Right lobe of liver (tissue), 6 donors: Measurements from ENCODE around the gene TMED1. TPM values are rescaled to one million over a fixed set of nuclear protein-coding genes. Genes with fewer than 3 reads are reported as not detected.

Source experiments
- ATAC-seq, 4 donors: fragments of 200-7000 bp; cut with Tn5 transposase; one replicate each; pipeline ENCODE4 v1.9.1; 2020; ENCODE audit warnings: mild to moderate bottlenecking in 4 of 4, moderate library complexity in 4 of 4
- DNase-seq, 3 donors: peaks; one replicate each; pipeline ENCODE4 v3.0.0-alpha.2; 2020
- H3K27ac ChIP-seq, 3 donors: fragments of 200-600 bp; one replicate each; pipeline ENCODE4 v1.8.0; 2022
- H3K27me3 ChIP-seq, 2 donors: fragments of 200-600 bp; one replicate each; pipeline ENCODE4 v1.8.0; 2022
- H3K36me3 ChIP-seq, 4 donors: fragments of 200-600 bp; sonication (generic) in 1 of 4; one replicate each; pipeline versions ENCODE4 v1.5.1 to v1.8.0; 2017 to 2022; ENCODE audit warnings: control low read depth in 1 of 4
- H3K4me1 ChIP-seq, 4 donors: fragments of 200-600 bp; sonication (generic) in 1 of 4; one replicate each; pipeline versions ENCODE4 v1.5.1 to v1.8.0; 2017 to 2022; ENCODE audit warnings: control low read depth in 1 of 4
- H3K4me3 ChIP-seq, 3 donors: fragments of 200-600 bp; one replicate each; pipeline ENCODE4 v1.8.0; 2022
- H3K9me3 ChIP-seq, 4 donors: fragments of 200-600 bp; sonication (generic) in 1 of 4; one replicate each; pipeline versions ENCODE4 v1.5.1 to v1.8.0; 2017 to 2022; ENCODE audit warnings: control low read depth in 1 of 4
- CTCF ChIP-seq, 4 donors: fragments of 200-600 bp in 3 of 4; fragments of 450-650 bp in 1 of 4; IDR thresholded peaks; one replicate each; pipeline versions ENCODE4 v1.5.1 to v1.8.0; 2016 to 2022; ENCODE audit warnings: antibody characterized with exemption in 4 of 4, mild to moderate bottlenecking in 2 of 4
- POLR2A ChIP-seq: fragments of 450-650 bp; IDR thresholded peaks from one replicate; pipeline ENCODE4 v1.6.1; 2017; ENCODE audit warnings: antibody characterized with exemption, mild to moderate bottlenecking
- WGBS: methylation state at CpG from one replicate; pipeline ENCODE4 v1.1.6; 2018; ENCODE audit warnings: low coverage, low lambda C conversion rate; ENCODE audit not compliant: insufficient coverage; ENCODE audit errors: missing lambda C conversion rate; 5-methylcytosine and 5-hydroxymethylcytosine counted together
- intact Hi-C, 2 donors: fragments of 100-400 bp; cut with DNase I; formaldehyde crosslinking; loops; one replicate each; pipeline versions ENCODE4 v1.11.2 to v1.14.1; 2022
- long read RNA-seq: library from polyadenylated mRNA; unstranded; transcript quantifications from one replicate; pipeline ENCODE4 v2.0.0, GENCODE V29; 2019
- total RNA-seq, 6 experiments: library from RNA; depleted of rRNA in 2 of 6; stranded (reverse); fragments of >200 nt in 2 of 6; fragmentation: NEBNext Ultra II Directional in 3 of 6; extraction: Animal tissue kit (Norgen Biotek cat#: 25700) in 3 of 6; gene quantifications; one replicate each; pipeline versions ENCODE4 v1.1.0 to v1.2.4, GENCODE V29; 2016 to 2023
- donor health status: DM: no; HTN: yes; CAD: no.
- donor health status: DM: no; HTN: no; CAD: no.
- donor health status: DM: no; HTN: no; CAD: no.
- donor health status: DM: no; HTN: yes; CAD: no.
- donor health status: DM: no; HTN: yes; CAD: no.

The TMED1 gene
- 10 to 100 TPM; 19.1 to 24.1 (median 21.7) TPM for total RNA-seq
- long read RNA-seq, partial matches to known transcripts, result 2 of 9 reads
- long read RNA-seq, other reads (novel, unspliced or antisense), result 3 of 9 reads

GRCh38 chr19:10835754-10836478 is at the start of gene TMED1:
TMED1 (minus strand) TSS chr19:10836212; CDS start chr19:10836191, 21 bp downstream.
- intact Hi-C loops, result no loop called here
- Histone ChIP-seq H3K9me3 (no peaks in the 10 kb centered on the region), H3K4me3 (peak within 1 kb of the TSS; percentile 62 to 80 (median 74)), H3K36me3 (peaks cover 0 to 26% (median 8%) of the 10 kb centered on the region in 4 donors), H3K27ac (peak within 1 kb of the TSS; percentile 95 to 99 (median 97)), H3K4me1 (peaks cover 0 to 6% (median 2%) of the 10 kb centered on the region in 4 donors), H3K27me3 (no peaks in the 10 kb centered on the region)
- peak; percentile 69 for TF ChIP-seq POLR2A
- peak in 3 of 4 donors; percentile 18 to 40 (median 27) for TF ChIP-seq CTCF (IDR thresholded peaks at IDR 0.05)
- 2% methylated on average over 40 of the region's 50 CpGs for WGBS
- DNase-seq (peak; percentile 100), ATAC-seq (peak; percentile 86 to 95 (median 90))

- Histone ChIP-seq H3K36me3 (no peaks in the 10 kb centered on the region), H3K27me3 (no peaks in the 10 kb centered on the region), H3K9me3 (no peaks in the 10 kb centered on the region), H3K4me3 (no peak overlapping the region), H3K27ac (no peak overlapping the region), H3K4me1 (peaks cover 0 to 18% (median 9%) of the 10 kb centered on the region in 4 donors)
- no peak for DNase-seq
- TF ChIP-seq CTCF (IDR thresholded peaks at IDR 0.05) (no peak), POLR2A (no peak)
- ATAC-seq, result no peak
- intact Hi-C loops, result no loop called here
- 77% methylated on average over 15 of the region's 20 CpGs for WGBS
Measured at GRCh38 chr19:10885201-10886169, 49.5 kb upstream of the TMED1 start.

GRCh38 chr19:10884274-10884673 is 48.3 kb upstream of the TMED1 start:
- DNase-seq, result no peak
- Histone ChIP-seq H3K27ac (no peak overlapping the region), H3K4me3 (no peak overlapping the region), H3K27me3 (no peaks in the 10 kb centered on the region), H3K9me3 (no peaks in the 10 kb centered on the region), H3K4me1 (peaks cover 0 to 28% (median 15%) of the 10 kb centered on the region in 4 donors), H3K36me3 (no peaks in the 10 kb centered on the region)
- intact Hi-C loops, result no loop called here
- 100% methylated on average over 2 of the region's 2 CpGs for WGBS
- TF ChIP-seq POLR2A (no peak), CTCF (IDR thresholded peaks at IDR 0.05) (no peak)
- ATAC-seq, result no peak

GRCh38 chr19:10882108-10882457 is 46.1 kb upstream of the TMED1 start:
- Histone ChIP-seq H3K4me3 (no peak overlapping the region), H3K27me3 (no peaks in the 10 kb centered on the region), H3K27ac (no peak overlapping the region), H3K36me3 (no peaks in the 10 kb centered on the region), H3K4me1 (peaks cover 0 to 39% (median 18%) of the 10 kb centered on the region in 4 donors), H3K9me3 (no peaks in the 10 kb centered on the region)
- no peak for TF ChIP-seq CTCF (IDR thresholded peaks at IDR 0.05)
- no peak for TF ChIP-seq POLR2A
- WGBS, result 100% methylated on average over 1 of the region's 9 CpGs
- intact Hi-C loops, result no loop called here
- no peak for DNase-seq
- no peak for ATAC-seq
